Mesenchymal stem cell (in vitro differentiated cells and primary cell): Measurements from ENCODE around the gene GJD3.

Experiments
- DNase-seq: peaks from one replicate; pipeline ENCODE4 v3.0.0-alpha.2; 2013
- H2AFZ ChIP-seq: one replicate; pipeline ENCODE4 v1.6.1; 2013; ENCODE audit warnings: low read depth, mild to moderate bottlenecking, control low read depth, inconsistent platforms, low read length, moderate library complexity
- H2AK5ac ChIP-seq: 2 replicates; pipeline ENCODE4 v1.6.1; 2013; ENCODE audit warnings: low read length, moderate library complexity, mild to moderate bottlenecking, inconsistent platforms; ENCODE audit not compliant: severe bottlenecking
- H2BK120ac ChIP-seq: one replicate; pipeline ENCODE4 v1.6.1; 2013; ENCODE audit warnings: low read depth, mild to moderate bottlenecking, inconsistent platforms, low read length, moderate library complexity
- H2BK12ac ChIP-seq, 2 experiments: one replicate each; pipeline ENCODE4 v1.6.1; 2013; ENCODE audit warnings: inconsistent platforms in 2 of 2, low read length in 2 of 2, mild to moderate bottlenecking in 2 of 2, moderate library complexity in 2 of 2, control low read depth in 1 of 2
- H2BK15ac ChIP-seq: one replicate; pipeline ENCODE4 v1.6.1; 2013; ENCODE audit warnings: mild to moderate bottlenecking, low read depth, inconsistent platforms; ENCODE audit not compliant: poor library complexity, severe bottlenecking
- H2BK5ac ChIP-seq: 2 replicates; pipeline ENCODE4 v1.6.1; 2013; ENCODE audit warnings: low read depth, mild to moderate bottlenecking, low read length, control low read depth, inconsistent platforms; ENCODE audit not compliant: poor library complexity, severe bottlenecking
- H3K14ac ChIP-seq, 2 experiments: one replicate each; pipeline ENCODE4 v1.6.1; 2013; ENCODE audit warnings: inconsistent platforms in 2 of 2, low read length in 2 of 2, control low read depth in 1 of 2, mild to moderate bottlenecking in 1 of 2, moderate library complexity in 1 of 2
- H3K18ac ChIP-seq, 2 experiments: one replicate each; pipeline ENCODE4 v1.6.1; 2013; ENCODE audit warnings: inconsistent platforms in 2 of 2, low read length in 2 of 2, control low read depth in 1 of 2, low read depth in 1 of 2, mild to moderate bottlenecking in 1 of 2
- H3K23ac ChIP-seq, 2 experiments: one replicate each; pipeline ENCODE4 v1.6.1; 2013; ENCODE audit warnings: inconsistent platforms in 2 of 2, low read length in 2 of 2, mild to moderate bottlenecking in 2 of 2, moderate library complexity in 2 of 2, control low read depth in 1 of 2
- H3K27ac ChIP-seq: 2 replicates; pipeline ENCODE4 v1.5.1; 2013; ENCODE audit warnings: mild to moderate bottlenecking, moderate library complexity, low read length, control low read depth, inconsistent platforms; ENCODE audit not compliant: poor library complexity, severe bottlenecking
- H3K27me3 ChIP-seq, 2 experiments: 2 replicates each; pipeline versions ENCODE4 v1.6.1 to v1.7.0; 2013; ENCODE audit warnings: low read length in 2 of 2, mild to moderate bottlenecking in 2 of 2, moderate library complexity in 2 of 2, control low read depth in 1 of 2, inconsistent platforms in 1 of 2; ENCODE audit not compliant: control insufficient read depth in 1 of 2, insufficient read depth in 1 of 2
- H3K36me3 ChIP-seq, 2 experiments: 2 replicates each; pipeline versions ENCODE4 v1.6.1 to v1.7.0; 2013; ENCODE audit warnings: low read length in 2 of 2, control low read depth in 1 of 2, inconsistent platforms in 1 of 2, low read depth in 1 of 2, mild to moderate bottlenecking in 1 of 2; ENCODE audit not compliant: insufficient read depth in 2 of 2, control insufficient read depth in 1 of 2
- H3K4ac ChIP-seq, 2 experiments: one replicate each; pipeline ENCODE4 v1.6.1; 2013; ENCODE audit warnings: inconsistent platforms in 2 of 2, low read length in 2 of 2, mild to moderate bottlenecking in 2 of 2, moderate library complexity in 2 of 2, control low read depth in 1 of 2, low read depth in 1 of 2
- H3K4me1 ChIP-seq: 2 replicates; pipeline ENCODE4 v1.6.1; 2013; ENCODE audit warnings: low read depth, low read length, control low read depth; ENCODE audit not compliant: control insufficient read depth, insufficient read depth
- H3K4me2 ChIP-seq: 2 replicates; pipeline ENCODE4 v1.6.1; 2013; ENCODE audit warnings: low read length, mild to moderate bottlenecking, inconsistent platforms; ENCODE audit not compliant: poor library complexity, severe bottlenecking
- H3K4me3 ChIP-seq, 2 experiments: 2 replicates each; pipeline versions ENCODE4 v1.5.1 to v1.7.0; 2013; ENCODE audit warnings: low read length in 2 of 2, mild to moderate bottlenecking in 2 of 2, control low read depth in 1 of 2, low read depth in 1 of 2; ENCODE audit not compliant: insufficient read depth in 1 of 2
- H3K79me1 ChIP-seq: replicated peaks from 2 replicates; pipeline ENCODE4 v1.6.1; 2013; ENCODE audit warnings: mild to moderate bottlenecking, control low read depth, low read length, inconsistent platforms; ENCODE audit not compliant: poor library complexity, severe bottlenecking
- H3K9ac ChIP-seq: 2 replicates; pipeline ENCODE4 v1.7.0; 2013; ENCODE audit warnings: mild to moderate bottlenecking, low read length, moderate library complexity
- H3K9me3 ChIP-seq: 2 replicates; pipeline ENCODE4 v1.7.0; 2013; ENCODE audit warnings: mild to moderate bottlenecking, low read length; ENCODE audit not compliant: control insufficient read depth
- H4K8ac ChIP-seq: one replicate; pipeline ENCODE4 v1.6.1; 2013; ENCODE audit warnings: inconsistent platforms, mild to moderate bottlenecking, low read length, moderate library complexity
- H4K91ac ChIP-seq: one replicate; pipeline ENCODE4 v1.6.1; 2013; ENCODE audit warnings: mild to moderate bottlenecking, low read length, inconsistent platforms
- WGBS: methylation state at CpG from one replicate; pipeline ENCODE4 v1.1.7; 2013; ENCODE audit warnings: mixed read lengths; 5-methylcytosine and 5-hydroxymethylcytosine counted together

GJD3 gene

GRCh38 chr17:40347319-40348135 is 17.0 kb downstream of the GJD3 start:
- Histone ChIP-seq H3K18ac (peak overlapping the region; percentile 68 to 76), H3K27me3 (no peaks in the 10 kb centered on the region), H3K23ac (no peak overlapping the region), H2BK5ac (no peak overlapping the region), H3K4me3 (no peak overlapping the region), H2BK120ac (peak overlapping the region; percentile 36), H3K4me1 (peaks cover 66% of the 10 kb centered on the region), H4K8ac (no peak overlapping the region), H2AFZ (no peak overlapping the region), H2BK15ac (no peak overlapping the region), H2BK12ac (peak overlapping the region; percentile 7 to 78), H3K9me3 (no peaks in the 10 kb centered on the region), H4K91ac (peak overlapping the region; percentile 77), H3K9ac (peak overlapping the region; percentile 41), H3K4ac (peak overlapping the region; percentile 35 to 46), H3K27ac (no peak overlapping the region), H3K4me2 (no peak overlapping the region), H3K79me1 (peaks cover 54% of the 10 kb centered on the region), H3K14ac (no peak overlapping the region), H3K36me3 (peaks cover 32 to 55% of the 10 kb centered on the region in 2 experiments), H2AK5ac (peak overlapping the region; percentile 42)
- DNase-seq = no peak
- WGBS = 22% methylated on average over 7 of the region's 9 CpGs

GRCh38 chr17:40346765-40347158 is 17.8 kb downstream of the GJD3 start:
- H3K4me2 ChIP-seq = no peak overlapping the region
- H3K23ac ChIP-seq = peak overlapping the region in 1 of 2 experiments; percentile 18
- H3K18ac ChIP-seq = peak overlapping the region; percentile 63 to 76
- peak overlapping the region; percentile 75 for H4K91ac ChIP-seq
- H2BK120ac ChIP-seq = peak overlapping the region; percentile 15
- H3K4ac ChIP-seq = peak overlapping the region; percentile 46 to 56
- H2AFZ ChIP-seq = no peak overlapping the region
- H3K14ac ChIP-seq = peak overlapping the region in 1 of 2 experiments; percentile 68
- no peak overlapping the region for H4K8ac ChIP-seq
- peak overlapping the region; percentile 46 for H2AK5ac ChIP-seq
- DNase-seq = no peak
- H3K36me3 ChIP-seq = peaks cover 24 to 47% of the 10 kb centered on the region in 2 experiments
- H3K9me3 ChIP-seq = no peaks in the 10 kb centered on the region
- peaks cover 50% of the 10 kb centered on the region for H3K79me1 ChIP-seq
- H3K27ac ChIP-seq = no peak overlapping the region
- no peak overlapping the region for H3K9ac ChIP-seq
- peak overlapping the region in 1 of 2 experiments; percentile 81 for H2BK12ac ChIP-seq
- 100% methylated on average over 1 of the region's 1 CpG for WGBS
- H2BK5ac ChIP-seq = no peak overlapping the region
- peaks cover 68% of the 10 kb centered on the region for H3K4me1 ChIP-seq
- no peaks in the 10 kb centered on the region for H3K27me3 ChIP-seq
- peak overlapping the region; percentile 26 for H2BK15ac ChIP-seq
- no peak overlapping the region for H3K4me3 ChIP-seq

DNA sequence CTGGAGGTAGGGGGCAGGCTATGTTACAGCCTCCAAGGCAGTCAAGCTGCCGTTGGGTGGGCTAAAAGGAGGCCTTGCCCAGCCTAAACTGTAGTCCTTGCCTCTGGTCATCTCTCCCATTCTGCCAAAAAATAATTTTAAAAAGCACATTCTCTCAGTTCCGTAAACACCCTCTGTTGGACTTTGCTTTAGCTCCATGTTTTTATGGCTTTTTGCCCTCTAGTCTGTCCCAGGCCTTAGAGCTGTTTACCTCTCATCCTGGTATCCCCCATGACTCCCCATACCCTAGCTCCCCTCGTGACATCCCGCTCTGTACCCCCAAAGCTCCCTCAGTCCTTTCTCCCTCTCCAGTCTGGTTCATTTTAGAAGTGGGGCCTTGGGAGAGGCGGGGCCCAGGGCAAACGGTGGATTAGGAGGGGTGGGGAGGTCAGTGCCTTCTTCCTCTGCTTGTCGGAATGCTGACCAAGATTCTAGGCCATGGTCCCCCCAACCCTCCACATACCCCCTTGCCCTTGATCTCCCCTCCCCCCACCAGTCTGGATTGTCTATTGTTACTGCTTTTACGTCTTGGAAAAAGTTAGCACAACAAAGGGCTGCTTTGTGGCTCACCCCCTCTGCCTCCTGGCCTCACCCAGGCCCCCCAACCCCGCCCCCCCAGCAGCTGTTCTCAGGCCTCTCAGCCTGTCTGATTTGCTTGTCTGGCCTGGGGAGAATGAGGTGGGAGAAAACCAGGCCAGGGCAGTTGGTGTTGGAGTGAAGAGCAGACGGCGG is 18.4 kb downstream of the GJD3 start:
- Histone ChIP-seq H2BK120ac (peak overlapping the region; percentile 15), H3K9ac (peak overlapping the region; percentile 93), H2BK5ac (no peak overlapping the region), H3K79me1 (peaks cover 49% of the 10 kb centered on the region), H3K4me1 (peaks cover 67% of the 10 kb centered on the region), H2BK12ac (peak overlapping the region; percentile 54 to 81), H4K91ac (peak overlapping the region; percentile 94), H3K4me3 (peak overlapping the region in 1 of 2 experiments; percentile 90), H3K18ac (peak overlapping the region; percentile 41 to 63), H2AFZ (no peak overlapping the region), H2AK5ac (peak overlapping the region; percentile 46), H3K36me3 (peaks cover 18 to 42% of the 10 kb centered on the region in 2 experiments), H3K4ac (peak overlapping the region; percentile 35 to 56), H3K4me2 (peak overlapping the region; percentile 82), H3K23ac (peak overlapping the region in 1 of 2 experiments; percentile 18), H4K8ac (no peak overlapping the region), H3K27me3 (no peaks in the 10 kb centered on the region), H2BK15ac (peak overlapping the region; percentile 94), H3K9me3 (no peaks in the 10 kb centered on the region), H3K14ac (peak overlapping the region in 1 of 2 experiments; percentile 68), H3K27ac (peak overlapping the region; percentile 28)
- 52% methylated on average over 6 of the region's 11 CpGs for WGBS
- no peak for DNase-seq
